Immature natural killer cell (primary cell): ENCODE results near the gene S100A1. TPM values are rescaled to one million over a fixed set of nuclear protein-coding genes. Genes with fewer than 3 reads are reported as not detected.

ENCODE experiments used
- DNase-seq, 3 donors: peaks; one replicate each; pipeline ENCODE4 v3.0.0; 2022; ENCODE audit warnings: mixed read lengths in 1 of 3
- H3K27ac Mint-ChIP-seq, 6 donors: one replicate each; pipeline ENCODE4 v1.8.0; 2020; ENCODE audit warnings: mixed read lengths in 6 of 6, mild to moderate bottlenecking in 5 of 6, inconsistent platforms in 4 of 6, moderate library complexity in 3 of 6
- H3K27me3 Mint-ChIP-seq, 3 donors: one replicate each; pipeline ENCODE4 v1.8.0; 2020 to 2021; ENCODE audit warnings: low read depth in 3 of 3, mild to moderate bottlenecking in 3 of 3, mixed read lengths in 3 of 3, moderate library complexity in 3 of 3, inconsistent platforms in 1 of 3
- H3K36me3 Mint-ChIP-seq, 3 donors: one replicate each; pipeline ENCODE4 v1.8.0; 2020; ENCODE audit warnings: mixed read lengths in 3 of 3, inconsistent platforms in 2 of 3, mild to moderate bottlenecking in 2 of 3
- H3K4me1 Mint-ChIP-seq, 2 donors: one replicate each; pipeline ENCODE4 v1.8.0; 2020; ENCODE audit warnings: inconsistent platforms in 2 of 2, mild to moderate bottlenecking in 2 of 2, mixed read lengths in 2 of 2, moderate library complexity in 1 of 2
- H3K4me3 Mint-ChIP-seq, 5 donors: one replicate each; pipeline ENCODE4 v1.8.0; 2020; ENCODE audit warnings: mild to moderate bottlenecking in 5 of 5, mixed read lengths in 5 of 5, inconsistent platforms in 3 of 5, moderate library complexity in 3 of 5
- H3K9me3 Mint-ChIP-seq, 6 donors: one replicate each; pipeline ENCODE4 v1.8.0; 2020; ENCODE audit warnings: mild to moderate bottlenecking in 6 of 6, mixed read lengths in 6 of 6, inconsistent platforms in 4 of 6, moderate library complexity in 3 of 6
- polyA plus RNA-seq, 3 donors: library from polyadenylated mRNA; unstranded; fragments of 300-500 nt; fragmentation: Illumina TruSeq; gene quantifications; one replicate each; pipeline ENCODE4 v1.2.3, GENCODE V29; 2021

Gene S100A1
- polyA plus RNA-seq, 3 donors from 2014 or later = not detected

DNA sequence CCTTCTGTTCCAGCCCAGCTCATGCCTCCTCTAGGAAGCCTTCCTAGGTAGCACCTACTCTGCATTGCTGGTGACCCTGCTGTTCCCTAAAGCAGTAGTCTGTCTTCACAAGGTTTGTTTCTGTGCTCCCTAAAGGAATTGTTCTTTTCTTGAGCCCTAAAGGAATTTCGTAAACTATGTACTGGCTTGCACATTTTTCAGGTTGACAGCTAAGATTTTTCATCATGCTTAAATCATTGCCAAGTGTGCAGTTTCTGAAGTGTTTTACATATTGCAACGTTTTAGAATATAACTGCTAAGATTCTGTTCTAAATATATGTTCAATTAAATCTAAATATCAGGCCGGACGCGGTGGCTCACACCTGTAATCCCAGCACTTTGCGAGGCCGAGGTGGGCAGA lies 28.4 kb upstream of the S100A1 start:
- Mint-ChIP-seq H3K27ac (no peak overlapping the region), H3K9me3 (no peaks in the 10 kb centered on the region), H3K36me3 (peaks cover 0 to under 1% (median 0%) of the 10 kb centered on the region in 3 donors), H3K4me1 (no peaks in the 10 kb centered on the region), H3K4me3 (no peak overlapping the region), H3K27me3 (peaks cover 0 to 3% (median 2%) of the 10 kb centered on the region in 3 donors)
- no peak for DNase-seq

DNA sequence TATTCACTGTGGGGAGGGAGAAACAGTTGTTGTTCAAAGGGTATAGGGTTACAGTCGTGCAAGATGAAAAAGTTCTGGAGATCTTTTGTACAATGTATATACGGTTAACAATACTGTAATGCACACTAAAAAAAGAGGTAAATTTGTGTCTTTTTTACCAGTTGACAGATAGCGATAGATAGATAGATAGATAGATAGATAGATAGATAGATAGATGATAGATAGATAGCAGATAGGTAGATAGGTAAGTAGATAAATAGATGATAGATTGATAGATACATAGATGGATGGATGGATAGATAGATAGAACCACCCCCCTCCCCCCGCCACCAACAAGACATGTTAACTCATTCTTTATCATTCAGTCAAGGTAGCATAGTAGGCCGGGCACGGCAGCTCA lies 25.5 kb upstream of the S100A1 start:
- DNase-seq = no peak
- Mint-ChIP-seq H3K27ac (no peak overlapping the region), H3K9me3 (no peaks in the 10 kb centered on the region), H3K36me3 (no peaks in the 10 kb centered on the region), H3K4me1 (no peaks in the 10 kb centered on the region), H3K4me3 (no peak overlapping the region), H3K27me3 (peaks cover 0 to 3% (median 0%) of the 10 kb centered on the region in 3 donors)

DNA sequence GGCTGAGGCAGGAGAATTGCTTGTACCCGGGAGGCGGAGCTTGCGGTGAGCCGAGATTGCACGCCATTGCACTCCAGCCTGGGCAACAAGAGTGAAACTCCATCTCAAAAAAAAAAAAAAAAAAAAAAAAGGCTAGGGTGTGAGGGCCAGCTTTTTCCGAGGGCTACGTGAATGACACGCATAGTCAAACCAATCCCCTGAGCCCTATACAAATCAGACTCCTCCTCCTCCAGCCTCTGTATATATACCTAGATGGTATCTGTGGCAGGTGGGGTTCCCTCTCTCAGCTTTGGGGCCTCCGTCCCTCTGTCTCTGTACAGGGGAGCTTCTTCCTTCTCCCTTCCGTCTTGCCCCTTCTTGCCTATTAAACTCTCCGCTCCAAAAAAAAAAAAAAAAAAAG lies 22.0 kb upstream of the S100A1 start:
- no peaks in the 10 kb centered on the region for H3K9me3 Mint-ChIP-seq
- DNase-seq = no peak
- H3K27me3 Mint-ChIP-seq = peaks cover 0 to 3% (median 0%) of the 10 kb centered on the region in 3 donors
- no peak overlapping the region for H3K27ac Mint-ChIP-seq
- no peaks in the 10 kb centered on the region for H3K36me3 Mint-ChIP-seq
- no peaks in the 10 kb centered on the region for H3K4me1 Mint-ChIP-seq
- no peak overlapping the region for H3K4me3 Mint-ChIP-seq

DNA sequence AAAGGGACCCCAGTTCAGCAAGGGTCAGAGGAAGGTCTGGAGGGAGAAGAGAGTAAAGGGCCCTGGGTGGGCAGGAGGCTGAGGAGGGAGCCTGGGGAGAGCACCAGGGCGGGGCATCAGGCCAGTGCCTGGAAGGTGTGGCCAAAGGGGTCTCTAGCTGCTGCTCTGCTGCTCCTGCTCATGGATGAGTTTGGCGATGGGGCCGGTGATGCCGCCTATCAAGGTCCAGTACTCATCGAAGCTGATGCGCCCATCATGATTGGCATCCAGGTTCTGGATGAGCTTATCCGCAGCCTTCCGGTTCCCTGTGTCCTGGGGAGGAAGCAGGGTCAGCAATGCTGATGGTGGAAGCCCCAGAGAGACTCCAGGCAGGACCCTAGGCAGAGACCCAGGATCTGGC lies 20.9 kb upstream of the S100A1 start:
- peaks cover 0 to 3% (median 0%) of the 10 kb centered on the region in 3 donors for H3K27me3 Mint-ChIP-seq
- H3K9me3 Mint-ChIP-seq = no peaks in the 10 kb centered on the region
- DNase-seq = no peak
- H3K36me3 Mint-ChIP-seq = no peaks in the 10 kb centered on the region
- no peak overlapping the region for H3K4me3 Mint-ChIP-seq
- H3K27ac Mint-ChIP-seq = no peak overlapping the region
- no peaks in the 10 kb centered on the region for H3K4me1 Mint-ChIP-seq

DNA sequence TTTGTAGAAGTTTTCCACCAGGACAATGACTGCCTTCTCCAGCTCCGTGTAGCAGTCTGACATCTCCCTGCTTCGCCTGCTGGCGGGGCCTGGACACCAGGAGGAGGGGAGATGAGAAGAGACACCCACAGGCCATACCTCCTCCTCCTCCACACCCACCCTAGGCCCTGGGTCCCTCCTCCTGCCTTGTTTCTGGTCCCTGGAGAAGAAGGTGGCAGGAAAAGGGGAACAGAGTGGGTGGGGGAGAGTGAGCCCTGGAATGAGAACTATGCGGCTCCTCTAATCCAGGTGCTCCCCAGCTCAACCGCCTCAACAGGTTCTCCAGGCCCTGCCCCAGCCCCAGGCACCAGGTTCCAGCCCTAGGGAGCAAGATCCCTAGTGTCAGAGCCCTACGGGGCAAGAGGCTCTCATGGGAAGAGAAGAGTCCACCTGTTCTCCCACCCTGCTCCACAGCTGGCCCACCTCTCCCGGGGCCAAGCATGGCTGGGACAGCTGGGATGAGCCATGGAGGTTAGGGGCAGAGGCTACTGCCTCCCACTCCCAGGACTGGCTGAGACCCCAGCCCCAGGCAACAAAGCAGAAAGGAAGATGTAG lies 20.0 kb upstream of the S100A1 start:
- Mint-ChIP-seq H3K4me1 (no peaks in the 10 kb centered on the region), H3K27ac (no peak overlapping the region), H3K27me3 (peaks cover 0 to 3% (median 0%) of the 10 kb centered on the region in 3 donors), H3K9me3 (no peaks in the 10 kb centered on the region), H3K36me3 (no peaks in the 10 kb centered on the region), H3K4me3 (no peak overlapping the region)
- no peak for DNase-seq

DNA sequence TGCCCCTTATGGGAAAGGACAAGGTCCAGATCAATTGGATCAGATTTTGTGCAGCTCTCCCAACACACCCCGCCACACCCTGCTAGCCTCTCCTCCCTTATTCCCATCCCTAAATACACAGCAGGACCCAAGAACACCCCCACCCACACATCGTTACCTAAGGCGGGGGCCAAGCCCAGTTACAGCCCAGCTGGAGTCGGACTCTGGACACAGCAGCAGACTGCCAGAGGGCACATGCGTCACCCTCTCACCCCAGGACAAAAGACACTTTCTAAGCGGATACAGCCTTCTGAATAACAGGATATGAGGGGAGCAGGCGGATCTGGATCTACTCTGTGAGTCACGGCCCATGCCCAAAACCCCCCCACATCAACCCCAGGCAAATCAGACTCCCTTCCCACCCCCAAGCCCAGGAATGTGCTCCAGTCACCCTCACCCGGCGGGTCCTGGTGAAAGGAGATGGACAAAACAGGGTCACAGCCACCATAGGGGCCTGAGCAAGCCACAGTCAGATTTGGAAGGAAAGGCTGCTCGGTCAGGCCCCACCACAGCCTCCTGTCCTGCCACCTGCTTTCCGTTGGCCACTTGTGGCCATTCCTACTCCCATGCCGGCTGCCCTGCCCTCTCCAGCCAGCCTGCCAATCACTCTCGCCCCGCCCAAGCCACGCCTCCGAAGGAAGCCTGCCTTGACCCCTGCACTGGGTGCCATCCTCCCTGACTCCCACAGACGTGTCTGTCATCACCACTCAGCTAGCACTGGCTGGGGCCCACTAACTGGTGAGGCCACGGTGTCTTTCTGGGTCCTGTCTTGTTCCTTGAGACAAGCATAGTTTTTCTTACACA lies 19.3 kb upstream of the S100A1 start:
- no peaks in the 10 kb centered on the region for H3K9me3 Mint-ChIP-seq
- H3K36me3 Mint-ChIP-seq = no peaks in the 10 kb centered on the region
- peaks cover 0 to 2% (median 1%) of the 10 kb centered on the region in 3 donors for H3K27me3 Mint-ChIP-seq
- DNase-seq = no peak
- no peak overlapping the region for H3K4me3 Mint-ChIP-seq
- H3K4me1 Mint-ChIP-seq = no peaks in the 10 kb centered on the region
- H3K27ac Mint-ChIP-seq = no peak overlapping the region

DNA sequence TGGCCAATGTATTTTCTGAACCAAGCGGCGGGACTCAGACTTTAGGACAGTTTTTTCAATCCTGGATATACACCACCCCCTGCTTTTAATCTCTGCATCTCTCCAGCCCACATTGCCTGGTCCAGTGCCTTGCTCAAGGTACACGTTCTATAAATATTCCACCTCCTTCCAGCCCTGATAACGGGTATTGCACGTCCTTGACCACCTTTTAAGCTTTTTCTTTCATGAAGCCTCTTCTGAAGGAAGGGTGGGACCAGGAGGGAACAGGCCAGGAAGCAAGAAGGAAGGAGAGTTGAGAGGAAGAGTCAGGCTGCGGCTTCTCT lies 18.7 kb upstream of the S100A1 start:
- no peak for DNase-seq
- Mint-ChIP-seq H3K9me3 (no peaks in the 10 kb centered on the region), H3K4me3 (no peak overlapping the region), H3K36me3 (no peaks in the 10 kb centered on the region), H3K27me3 (peaks cover 0 to 5% (median 4%) of the 10 kb centered on the region in 3 donors), H3K27ac (no peak overlapping the region), H3K4me1 (no peaks in the 10 kb centered on the region)

DNA sequence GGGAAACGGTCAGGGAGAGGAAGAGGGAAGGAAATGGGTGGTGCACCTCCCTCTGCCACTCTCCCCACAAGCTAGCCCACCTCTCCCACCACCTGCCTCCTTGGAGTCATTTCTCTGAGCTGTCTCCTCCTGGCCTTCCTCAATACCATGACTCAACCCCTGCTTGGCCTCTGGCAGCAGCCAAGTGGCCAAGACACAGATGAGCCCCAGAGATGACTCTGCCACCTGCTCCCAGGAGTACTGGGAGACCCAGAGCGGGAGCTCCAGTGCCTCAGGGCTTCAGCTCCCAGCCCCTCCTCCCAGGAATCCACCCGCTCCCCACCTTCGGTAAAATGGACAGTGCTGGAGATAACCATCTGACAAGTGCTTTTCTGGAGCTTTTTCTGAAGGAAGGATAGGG lies 17.9 kb upstream of the S100A1 start:
- no peak for DNase-seq
- H3K4me1 Mint-ChIP-seq = no peaks in the 10 kb centered on the region
- H3K27me3 Mint-ChIP-seq = peaks cover 0 to 5% (median 4%) of the 10 kb centered on the region in 3 donors
- no peaks in the 10 kb centered on the region for H3K36me3 Mint-ChIP-seq
- H3K9me3 Mint-ChIP-seq = no peaks in the 10 kb centered on the region
- H3K4me3 Mint-ChIP-seq = no peak overlapping the region
- H3K27ac Mint-ChIP-seq = no peak overlapping the region

DNA sequence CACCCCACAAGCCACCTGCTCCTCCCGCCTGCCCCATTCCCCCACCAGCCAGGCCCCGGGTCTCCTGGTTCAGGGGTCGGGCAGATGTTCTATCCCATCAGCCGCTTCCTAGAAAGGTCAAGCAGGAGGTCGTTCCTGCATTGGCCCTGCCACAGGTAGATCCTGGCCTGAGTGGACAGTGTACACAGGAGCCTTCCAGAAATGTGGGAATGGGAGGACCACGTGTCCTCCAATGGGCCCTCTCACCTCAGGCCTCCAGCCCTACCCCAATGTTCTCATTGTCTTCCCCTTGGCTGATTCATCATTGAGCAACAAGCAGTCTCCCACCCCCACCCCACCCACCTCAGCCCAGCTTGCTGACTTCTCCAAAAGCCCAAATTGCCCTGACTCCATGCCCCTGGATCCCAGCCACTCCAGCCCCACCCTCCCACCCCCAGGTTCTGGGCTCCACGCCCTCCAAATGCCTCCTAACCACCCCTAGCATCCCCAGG lies 17.4 kb upstream of the S100A1 start:
- Mint-ChIP-seq H3K4me1 (no peaks in the 10 kb centered on the region), H3K36me3 (no peaks in the 10 kb centered on the region), H3K9me3 (no peaks in the 10 kb centered on the region), H3K27me3 (peaks cover 0 to 5% (median 4%) of the 10 kb centered on the region in 3 donors), H3K27ac (no peak overlapping the region), H3K4me3 (no peak overlapping the region)
- DNase-seq = no peak

DNA sequence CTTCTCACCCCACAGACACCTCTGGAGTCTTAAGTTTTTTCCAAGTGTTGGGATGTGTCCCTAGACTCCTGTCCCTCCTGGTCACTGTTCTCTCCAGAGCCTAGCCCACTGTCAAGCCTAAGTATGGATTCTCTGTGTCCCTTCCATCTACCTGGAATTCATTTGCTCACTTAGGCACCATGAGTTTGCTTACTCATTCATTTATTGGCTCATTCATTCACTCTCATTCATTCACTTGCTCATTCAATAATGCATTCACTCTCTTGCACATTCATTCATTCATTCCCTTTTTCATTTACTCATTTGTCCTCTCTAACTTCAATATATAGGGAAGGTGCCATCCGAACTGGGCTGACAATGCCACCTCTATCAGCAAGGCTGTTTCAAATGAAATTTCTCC lies 16.9 kb upstream of the S100A1 start:
- DNase-seq = no peak
- Mint-ChIP-seq H3K27ac (no peak overlapping the region), H3K4me1 (no peaks in the 10 kb centered on the region), H3K36me3 (no peaks in the 10 kb centered on the region), H3K4me3 (no peak overlapping the region), H3K9me3 (no peaks in the 10 kb centered on the region), H3K27me3 (peaks cover 0 to 5% (median 4%) of the 10 kb centered on the region in 3 donors)

DNA sequence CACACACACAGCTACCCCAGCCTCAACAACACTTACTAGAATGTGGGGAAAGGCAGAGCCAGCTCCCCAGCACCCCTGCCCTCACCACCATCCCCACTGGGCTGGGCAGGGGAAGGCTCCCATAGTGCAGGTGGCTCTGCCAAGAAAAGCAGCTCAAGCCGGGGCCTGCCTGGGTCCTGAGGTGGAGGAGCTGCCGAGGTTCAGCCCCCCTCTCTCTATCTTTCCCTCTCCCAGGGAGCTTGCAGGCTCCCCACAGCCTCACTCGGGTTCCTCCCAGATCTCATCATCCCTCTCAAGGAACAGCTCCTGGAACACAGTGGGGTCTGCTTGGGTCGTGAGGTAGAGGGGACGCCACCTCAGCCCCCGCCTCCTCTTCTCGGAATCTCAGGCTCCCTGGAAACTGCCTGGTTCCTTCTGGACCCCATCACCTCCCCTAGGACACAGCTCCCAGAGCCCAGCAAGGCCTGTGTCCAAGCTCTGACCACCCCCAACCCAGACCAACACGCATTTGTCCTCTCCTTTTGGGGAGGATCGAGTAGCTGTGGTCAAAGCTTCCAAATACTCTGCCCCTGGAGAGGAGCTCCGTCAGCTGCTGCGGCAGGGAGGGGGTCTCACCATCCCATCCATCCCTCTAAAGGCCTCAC lies 16.0 kb upstream of the S100A1 start:
- Mint-ChIP-seq H3K27me3 (peaks cover 0 to 5% (median 4%) of the 10 kb centered on the region in 3 donors), H3K27ac (no peak overlapping the region), H3K9me3 (no peaks in the 10 kb centered on the region), H3K36me3 (no peaks in the 10 kb centered on the region), H3K4me3 (no peak overlapping the region), H3K4me1 (no peaks in the 10 kb centered on the region)
- no peak for DNase-seq

DNA sequence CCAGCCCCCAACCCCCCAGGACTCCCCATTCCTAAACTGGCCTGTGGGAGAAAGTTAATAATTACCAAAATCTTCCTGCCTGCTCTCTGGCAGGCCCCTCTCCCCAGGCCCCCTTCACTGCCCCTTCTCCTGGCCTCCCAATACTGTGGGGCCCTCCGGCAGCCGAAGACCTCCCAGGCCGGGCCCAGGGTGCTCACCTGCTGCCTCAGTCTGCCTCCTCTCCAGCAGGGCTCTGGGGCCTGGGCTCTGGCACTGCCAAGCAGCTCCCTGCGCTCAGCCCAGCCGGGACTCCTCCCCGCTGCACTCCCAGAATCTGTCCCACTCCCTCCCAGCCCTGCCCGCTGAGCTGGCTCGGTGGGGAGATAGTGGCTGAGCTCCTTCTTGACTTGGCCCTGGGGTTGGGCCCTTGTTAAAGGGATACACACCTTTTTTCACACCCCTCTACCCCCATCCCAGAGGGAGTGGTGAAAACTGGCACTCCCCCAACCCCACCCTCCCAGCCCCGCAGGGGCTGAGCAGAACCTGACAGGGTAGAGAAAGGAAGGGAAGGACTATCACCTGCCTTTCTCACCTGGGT lies 15.4 kb upstream of the S100A1 start, which contains the start of gene S100A16:
Gene S100A16 (minus strand): TSS at position 383 of the 577 bp plus-strand sequence. CDS start 4,986 bp downstream, outside the sequence.
- Mint-ChIP-seq H3K4me1 (peaks cover 0 to 3% of the 10 kb centered on the region in 2 donors), H3K4me3 (no peak within 1 kb of the TSS), H3K27ac (no peak within 1 kb of the TSS), H3K9me3 (no peaks in the 10 kb centered on the region), H3K27me3 (peaks cover 0 to 5% (median 4%) of the 10 kb centered on the region in 3 donors), H3K36me3 (no peaks in the 10 kb centered on the region)
- no peak for DNase-seq

DNA sequence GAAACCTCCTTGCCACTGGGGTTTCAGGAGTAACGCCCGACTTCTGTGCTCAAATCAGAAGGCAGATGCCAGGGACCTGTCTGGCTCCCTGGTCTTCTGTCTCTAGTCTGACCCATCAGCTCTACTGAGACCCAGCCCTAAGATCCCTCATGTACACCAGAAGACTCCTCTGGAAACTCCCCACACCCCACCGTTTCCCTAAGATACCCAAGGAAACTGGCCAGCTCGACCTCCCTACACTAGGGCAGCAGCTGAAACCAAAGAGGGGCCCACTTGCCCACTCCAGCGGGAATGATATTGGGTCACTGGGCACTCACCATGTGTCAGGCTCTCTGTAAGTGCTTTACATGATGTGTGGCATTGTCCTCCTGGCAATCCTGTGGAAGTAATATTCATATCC lies 14.8 kb upstream of the S100A1 start:
- H3K36me3 Mint-ChIP-seq = no peaks in the 10 kb centered on the region
- no peaks in the 10 kb centered on the region for H3K9me3 Mint-ChIP-seq
- H3K4me1 Mint-ChIP-seq = peaks cover 0 to 3% of the 10 kb centered on the region in 2 donors
- no peak overlapping the region for H3K4me3 Mint-ChIP-seq
- DNase-seq = no peak
- no peak overlapping the region for H3K27ac Mint-ChIP-seq
- H3K27me3 Mint-ChIP-seq = peaks cover 0 to 5% (median 4%) of the 10 kb centered on the region in 3 donors
